Activated CD8-positive, alpha-beta T cell treated with anti-CD3 and anti-CD28 coated beads, Interleukin-2, amount 10 ng/mL, durations not matched to agents 7 days and 5 days (primary cell): ENCODE results near the gene C1QTNF8. TPM values are rescaled to one million over a fixed set of nuclear protein-coding genes. Genes with fewer than 3 reads are reported as not detected.

Experiments
- ATAC-seq: fragments of 150-1000 bp; cut with Tn5 transposase; one replicate; pipeline ENCODE4 v1.10.0; 2021; ENCODE audit warnings: moderate library complexity
- CTCF ChIA-PET: fragments of 350-600 bp; sonication (Branson Sonifier 250); formaldehyde crosslinking; loops from one replicate; lab custom pipeline; 2021; ENCODE audit warnings: antibody characterized with exemption; lab: Charles Lee
- POLR2A ChIA-PET: fragments of 350-600 bp; sonication (Branson Sonifier 250); formaldehyde crosslinking; loops from one replicate; lab custom pipeline; 2021; ENCODE audit warnings: antibody characterized with exemption; lab: Charles Lee
- DNase-seq: peaks from one replicate; pipeline ENCODE4 v3.0.0-alpha.2; 2020
- H3K27ac Mint-ChIP-seq: one replicate; pipeline ENCODE4 v1.8.0; 2021; ENCODE audit warnings: mild to moderate bottlenecking, mixed read lengths
- H3K27me3 Mint-ChIP-seq: one replicate; pipeline ENCODE4 v1.8.0; 2021; ENCODE audit warnings: low read depth, mixed read lengths
- H3K36me3 Mint-ChIP-seq: one replicate; pipeline ENCODE4 v1.8.0; 2021; ENCODE audit warnings: low read depth, mixed read lengths
- H3K4me1 Mint-ChIP-seq: one replicate; pipeline ENCODE4 v1.8.0; 2021; ENCODE audit warnings: low read depth, mixed read lengths
- H3K4me3 Mint-ChIP-seq: one replicate; pipeline ENCODE4 v1.8.0; 2021; ENCODE audit warnings: mild to moderate bottlenecking, mixed read lengths
- H3K9me3 Mint-ChIP-seq: one replicate; pipeline ENCODE4 v1.8.0; 2022; ENCODE audit warnings: mixed read lengths; ENCODE audit not compliant: insufficient read depth
- total RNA-seq, 2 experiments: library from RNA; stranded (reverse); gene quantifications; one replicate each; pipeline ENCODE4 v1.2.3, GENCODE V29; 2021

The C1QTNF8 gene
- total RNA-seq, 2 experiments from 2014 or later, result not detected

DNA sequence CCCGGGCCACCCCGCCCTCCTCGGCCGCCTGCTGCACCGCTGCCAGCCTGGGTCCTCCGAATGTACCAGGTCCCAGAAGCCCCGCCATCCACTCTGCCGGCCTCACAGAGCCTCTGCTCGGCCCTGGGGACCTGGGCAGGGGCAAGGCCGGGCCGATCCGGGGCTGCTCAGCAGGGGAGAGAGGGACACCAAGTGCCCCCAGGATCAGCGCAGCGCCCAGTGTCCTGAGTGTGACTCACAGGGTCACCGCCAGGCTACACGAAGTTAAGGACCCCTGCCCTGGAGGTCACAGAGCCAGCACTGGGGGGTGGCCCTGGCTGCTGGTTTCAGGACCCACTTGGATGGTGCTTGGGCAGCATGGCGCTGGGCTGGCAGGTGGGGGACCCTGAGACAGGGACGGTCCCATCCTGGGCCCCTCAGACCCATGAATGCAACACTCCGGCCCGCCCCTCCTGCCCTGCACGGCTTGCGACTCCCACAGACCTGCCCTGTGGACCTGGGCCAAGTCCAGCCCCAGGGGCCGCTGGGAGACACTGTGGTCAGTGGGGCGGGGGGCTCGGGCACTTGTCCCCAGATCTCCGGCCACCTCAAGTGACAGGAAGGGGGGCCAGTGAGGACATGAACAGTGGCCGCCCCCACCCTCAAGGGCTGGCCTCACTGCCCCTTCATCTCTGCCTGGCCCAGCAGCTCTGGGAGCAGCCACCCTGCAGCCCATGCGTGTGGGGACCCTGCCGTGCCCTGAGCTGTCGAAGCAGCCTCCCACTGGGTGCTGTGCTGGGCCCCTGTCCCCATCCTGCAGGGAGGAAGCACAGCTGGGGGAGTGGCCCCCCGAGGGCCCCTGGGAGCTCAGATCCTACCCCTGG is 46.7 kb downstream of the C1QTNF8 start:
- ChIA-PET POLR2A (no interaction called here), CTCF (no interaction called here)
- no peak for DNase-seq
- ATAC-seq, result no peak
- Mint-ChIP-seq H3K36me3 (no peaks in the 10 kb centered on the region), H3K27ac (no peak overlapping the region), H3K4me3 (no peak overlapping the region), H3K4me1 (no peaks in the 10 kb centered on the region), H3K9me3 (no peaks in the 10 kb centered on the region), H3K27me3 (no peaks in the 10 kb centered on the region)

DNA sequence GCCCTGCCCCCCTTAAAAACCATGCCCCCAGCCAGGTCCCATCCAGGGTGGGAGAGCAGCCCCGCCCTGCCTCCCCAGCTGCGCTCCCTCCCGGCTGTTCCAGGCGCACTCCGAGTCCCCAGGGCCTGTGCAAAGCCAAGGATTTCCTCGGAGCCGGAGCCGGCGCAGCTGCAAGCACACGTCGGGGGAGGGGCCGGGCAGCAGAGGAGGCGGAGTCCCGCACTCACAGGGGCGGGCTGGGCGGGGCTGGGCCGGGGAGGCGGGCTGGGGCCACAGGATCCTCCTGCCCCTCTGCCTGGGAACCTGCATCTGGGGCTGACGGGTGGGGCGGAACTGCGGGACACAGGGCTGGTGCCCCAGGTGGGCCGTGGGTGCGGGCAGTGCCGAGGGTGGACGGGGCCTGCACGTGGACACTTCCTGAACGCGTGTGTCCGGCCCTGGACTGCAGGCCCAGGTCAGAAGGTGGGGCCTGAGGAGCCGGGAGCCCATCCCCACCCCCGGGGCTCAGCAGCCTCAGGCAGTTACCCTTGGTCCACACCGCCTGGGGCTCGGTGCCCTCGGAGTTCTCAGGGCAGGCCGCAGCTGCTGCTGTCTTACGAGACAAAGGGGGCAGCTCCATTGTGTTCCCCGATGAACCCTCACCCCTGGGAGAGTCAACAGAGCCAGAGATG is 47.5 kb downstream of the C1QTNF8 start:
- ChIA-PET CTCF (no interaction called here), POLR2A (no interaction called here)
- Mint-ChIP-seq H3K9me3 (no peaks in the 10 kb centered on the region), H3K4me1 (no peaks in the 10 kb centered on the region), H3K4me3 (no peak overlapping the region), H3K27ac (no peak overlapping the region), H3K36me3 (no peaks in the 10 kb centered on the region), H3K27me3 (no peaks in the 10 kb centered on the region)
- DNase-seq (peak; percentile 24), ATAC-seq (peak; percentile 42)

DNA sequence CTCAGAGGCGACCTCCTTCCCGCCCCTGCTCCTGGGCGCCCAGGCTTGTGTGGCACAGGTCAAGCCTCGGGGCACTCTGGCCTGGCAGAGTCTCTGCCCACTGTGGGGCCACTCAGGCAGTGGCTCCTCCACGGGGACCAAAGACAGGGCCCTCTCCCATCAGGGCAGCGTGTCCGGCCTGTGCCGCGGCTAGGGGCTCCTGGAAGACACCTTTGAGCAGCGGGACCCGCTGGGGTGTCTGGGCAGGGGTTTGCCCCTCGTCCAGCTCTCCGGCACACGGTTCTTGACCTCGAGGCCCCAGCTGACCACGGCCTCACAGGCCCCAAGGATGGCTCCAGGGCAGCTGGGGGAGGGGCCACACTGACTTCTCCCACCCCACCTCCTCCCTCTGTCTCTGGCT is 48.2 kb downstream of the C1QTNF8 start:
- Mint-ChIP-seq H3K4me1 (no peaks in the 10 kb centered on the region), H3K27ac (no peak overlapping the region), H3K9me3 (no peaks in the 10 kb centered on the region), H3K4me3 (no peak overlapping the region), H3K27me3 (no peaks in the 10 kb centered on the region), H3K36me3 (no peaks in the 10 kb centered on the region)
- no peak for ATAC-seq
- no peak for DNase-seq
- POLR2A ChIA-PET, result no interaction called here
- CTCF ChIA-PET, result no interaction called here

DNA sequence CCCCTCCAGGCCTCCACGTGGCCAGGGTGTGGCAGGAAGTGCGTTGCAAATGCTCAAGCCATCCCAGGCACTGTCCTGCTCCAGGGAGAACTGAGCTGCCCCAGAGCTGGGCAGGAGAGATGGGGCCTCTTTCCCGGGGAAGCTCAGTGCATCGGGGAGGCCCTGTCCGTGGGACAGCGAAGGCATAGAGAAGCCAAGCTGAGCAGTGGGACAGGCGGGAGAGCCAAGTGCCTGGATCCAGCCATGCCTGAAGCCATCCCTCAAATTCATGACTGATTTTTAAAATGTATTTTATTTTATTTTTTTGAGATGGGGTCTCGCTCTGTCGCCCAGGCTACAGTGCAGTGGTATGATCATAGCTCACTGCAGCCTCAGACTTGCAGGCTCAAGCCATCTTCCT is 48.9 kb downstream of the C1QTNF8 start:
- CTCF ChIA-PET, result no interaction called here
- H3K4me3 Mint-ChIP-seq, result no peak overlapping the region
- POLR2A ChIA-PET, result no interaction called here
- ATAC-seq (no peak), DNase-seq (no peak)
- no peak overlapping the region for H3K27ac Mint-ChIP-seq
- no peaks in the 10 kb centered on the region for H3K4me1 Mint-ChIP-seq
- H3K9me3 Mint-ChIP-seq, result no peaks in the 10 kb centered on the region
- no peaks in the 10 kb centered on the region for H3K36me3 Mint-ChIP-seq
- H3K27me3 Mint-ChIP-seq, result no peaks in the 10 kb centered on the region

DNA sequence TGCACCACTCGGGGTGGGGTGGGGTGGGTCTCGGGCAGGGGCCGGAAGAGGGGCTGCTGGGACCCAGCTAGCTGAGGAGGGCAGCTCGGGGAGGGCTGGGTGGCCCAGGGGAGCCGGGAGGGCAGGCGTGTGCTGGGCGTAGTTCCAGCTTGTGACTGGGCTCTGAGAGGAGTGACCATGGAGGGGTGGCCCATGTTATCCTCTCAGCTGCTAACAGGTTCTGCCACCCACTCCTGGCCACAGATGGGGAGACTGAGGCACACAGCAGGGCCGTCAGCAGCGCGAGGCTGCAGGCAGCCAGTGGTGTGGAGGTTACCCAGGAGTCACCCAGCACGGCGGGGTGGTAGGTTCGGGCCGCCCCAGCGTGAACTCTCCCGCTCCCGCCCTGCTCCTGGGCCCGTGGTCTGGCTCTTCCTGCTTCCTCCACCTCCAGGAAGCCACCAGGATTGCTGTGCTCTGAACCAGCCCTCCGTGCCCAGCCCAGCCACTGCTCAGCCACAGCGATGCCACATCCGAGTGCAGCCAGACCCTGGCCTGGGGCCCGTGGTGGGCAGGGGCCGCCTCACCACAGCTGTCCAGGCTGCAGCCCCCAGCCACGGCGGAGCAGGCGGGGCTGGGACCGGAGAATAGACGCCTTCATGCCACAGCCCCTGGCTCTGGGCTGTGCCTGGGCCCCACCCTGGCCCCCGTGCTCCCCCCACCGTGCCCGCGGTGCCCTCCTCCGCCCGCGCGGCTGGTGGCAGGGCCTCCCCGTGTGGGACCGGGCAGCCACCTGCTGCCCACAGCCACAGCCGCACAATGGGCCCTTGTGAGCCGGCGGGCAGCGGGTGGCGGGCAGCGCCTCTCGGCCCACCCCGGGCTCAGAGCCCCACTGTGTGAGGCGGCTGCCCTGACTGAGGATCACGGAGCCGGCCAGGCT is 49.8 kb downstream of the C1QTNF8 start:
- no peak for DNase-seq
- H3K27ac Mint-ChIP-seq, result no peak overlapping the region
- POLR2A ChIA-PET, result no interaction called here
- no peaks in the 10 kb centered on the region for H3K9me3 Mint-ChIP-seq
- no peak overlapping the region for H3K4me3 Mint-ChIP-seq
- ATAC-seq, result no peak
- no peaks in the 10 kb centered on the region for H3K27me3 Mint-ChIP-seq
- H3K4me1 Mint-ChIP-seq, result no peaks in the 10 kb centered on the region
- CTCF ChIA-PET, result no interaction called here
- no peaks in the 10 kb centered on the region for H3K36me3 Mint-ChIP-seq

DNA sequence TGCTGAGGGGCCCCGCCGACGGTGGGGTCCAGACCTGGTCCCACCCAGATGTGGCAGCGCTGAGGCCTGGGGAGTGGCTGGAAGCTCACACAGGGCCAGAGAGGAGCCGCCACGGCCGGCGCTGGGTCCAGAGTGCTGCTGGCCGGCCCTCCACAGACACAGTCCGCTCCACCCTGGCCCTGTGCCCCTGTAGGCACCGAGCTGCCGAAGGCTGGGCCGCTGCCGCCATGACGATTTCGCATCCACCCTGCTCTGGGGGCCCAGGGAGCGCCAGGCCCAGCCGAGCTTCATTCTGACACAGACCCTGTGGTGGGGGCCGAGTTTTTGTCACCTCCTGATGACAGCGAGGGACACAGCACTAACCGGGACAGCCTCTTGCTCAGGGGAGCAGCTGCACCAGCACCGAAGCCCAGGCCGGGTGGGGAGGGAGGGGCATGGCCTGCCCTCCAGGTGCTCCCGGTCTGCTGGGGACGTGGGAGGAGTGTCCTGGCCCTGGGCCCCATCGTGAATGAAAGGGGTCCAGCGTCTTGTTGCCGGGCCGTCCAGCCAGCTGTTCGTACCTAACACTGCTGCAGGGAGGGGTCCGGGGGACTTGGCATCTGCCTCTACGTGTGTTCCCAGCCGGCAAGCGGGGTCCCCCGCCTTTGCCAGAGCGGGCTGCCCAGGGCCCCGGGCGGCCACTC is 50.6 kb downstream of the C1QTNF8 start:
- ATAC-seq, result no peak

DNA sequence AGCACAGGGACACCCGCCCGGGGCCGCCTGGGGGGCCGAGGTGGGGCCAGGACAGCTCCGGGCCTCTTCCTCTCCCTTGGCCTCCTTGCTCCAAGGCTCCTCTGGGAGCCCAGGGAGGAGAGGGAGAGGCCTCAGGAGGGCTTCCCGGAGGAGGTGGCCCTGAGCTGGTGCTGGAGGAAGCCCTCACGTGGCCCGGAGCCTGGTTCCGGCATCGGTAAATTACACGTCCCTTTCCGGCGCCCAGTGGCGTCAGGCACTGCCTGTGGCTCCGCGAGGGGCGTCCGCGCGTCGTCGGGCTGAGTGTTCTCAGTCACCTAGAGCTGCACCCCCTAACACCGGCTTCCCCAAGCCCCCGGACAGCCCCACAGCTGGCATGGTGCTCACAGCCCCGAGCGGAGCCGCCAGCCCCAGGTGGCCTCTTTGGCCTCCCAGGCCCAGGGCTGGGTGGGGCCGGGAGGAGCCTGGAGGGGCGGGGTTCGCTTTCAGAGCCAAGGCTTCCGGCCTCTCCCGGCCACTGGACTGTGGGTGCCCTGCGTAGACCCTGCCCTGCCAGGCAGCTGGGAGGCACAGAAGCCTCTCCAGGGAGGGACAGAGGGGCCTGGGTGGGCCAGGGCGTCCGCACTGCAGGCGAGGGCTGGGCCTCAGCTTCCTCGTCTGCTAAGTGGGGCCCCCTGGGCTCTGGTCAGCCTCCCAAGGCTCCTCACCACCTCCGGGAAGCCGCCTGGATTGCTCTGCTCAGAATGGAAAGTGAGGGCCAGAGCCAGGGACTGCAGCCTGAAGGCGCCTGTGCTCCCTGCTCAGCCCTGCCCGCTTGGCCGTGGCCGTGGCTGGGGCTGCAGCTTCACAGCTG is 51.4 kb downstream of the C1QTNF8 start:
- Mint-ChIP-seq H3K27ac (no peak overlapping the region), H3K4me1 (no peaks in the 10 kb centered on the region), H3K4me3 (no peak overlapping the region), H3K9me3 (no peaks in the 10 kb centered on the region), H3K36me3 (no peaks in the 10 kb centered on the region), H3K27me3 (no peaks in the 10 kb centered on the region)
- POLR2A ChIA-PET, result no interaction called here
- DNase-seq (no peak), ATAC-seq (no peak)
- CTCF ChIA-PET, result no interaction called here

More for the DNA sequence above, 50.6 kb downstream of the C1QTNF8 start:
- CTCF ChIA-PET, result no interaction called here
- H3K9me3 Mint-ChIP-seq, result no peaks in the 10 kb centered on the region
- H3K4me3 Mint-ChIP-seq, result no peak overlapping the region
- H3K27ac Mint-ChIP-seq, result no peak overlapping the region
- H3K4me1 Mint-ChIP-seq, result no peaks in the 10 kb centered on the region
- POLR2A ChIA-PET, result no interaction called here
- DNase-seq, result no peak
- H3K36me3 Mint-ChIP-seq, result no peaks in the 10 kb centered on the region
- no peaks in the 10 kb centered on the region for H3K27me3 Mint-ChIP-seq

DNA sequence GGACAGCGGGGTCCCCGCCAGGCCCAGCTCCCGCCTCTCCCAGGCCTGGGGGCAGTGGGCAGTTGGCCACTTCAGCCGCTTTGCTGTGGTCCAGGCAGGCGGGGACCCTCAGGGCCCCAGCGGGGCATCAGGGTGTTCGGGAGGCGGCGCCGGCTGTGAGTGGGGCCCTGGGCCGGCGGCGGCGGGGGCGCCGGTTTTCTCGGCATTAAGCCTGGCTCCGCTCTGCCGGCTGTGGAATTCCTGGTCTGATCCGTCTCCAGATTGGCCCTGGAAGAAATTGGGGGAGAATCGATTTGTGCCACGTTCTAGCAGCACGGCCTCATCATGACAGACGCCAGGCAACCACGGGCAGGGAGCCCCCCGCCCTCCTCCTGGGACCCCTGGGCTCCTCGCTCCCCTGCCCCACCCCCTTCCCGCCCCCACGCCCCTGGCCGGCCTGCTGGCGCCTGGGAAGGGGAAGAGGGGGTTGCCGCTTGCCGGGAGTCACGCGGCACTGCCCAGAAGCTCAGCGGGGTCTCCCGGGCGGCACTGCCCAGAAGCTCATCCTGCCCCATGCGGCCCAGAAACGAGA is 52.1 kb downstream of the C1QTNF8 start:
- Mint-ChIP-seq H3K27me3 (no peaks in the 10 kb centered on the region), H3K4me3 (no peak overlapping the region), H3K27ac (no peak overlapping the region), H3K4me1 (no peaks in the 10 kb centered on the region), H3K9me3 (no peaks in the 10 kb centered on the region), H3K36me3 (no peaks in the 10 kb centered on the region)
- DNase-seq, result no peak
- no peak for ATAC-seq
- CTCF ChIA-PET, result no interaction called here
- POLR2A ChIA-PET, result no interaction called here

DNA sequence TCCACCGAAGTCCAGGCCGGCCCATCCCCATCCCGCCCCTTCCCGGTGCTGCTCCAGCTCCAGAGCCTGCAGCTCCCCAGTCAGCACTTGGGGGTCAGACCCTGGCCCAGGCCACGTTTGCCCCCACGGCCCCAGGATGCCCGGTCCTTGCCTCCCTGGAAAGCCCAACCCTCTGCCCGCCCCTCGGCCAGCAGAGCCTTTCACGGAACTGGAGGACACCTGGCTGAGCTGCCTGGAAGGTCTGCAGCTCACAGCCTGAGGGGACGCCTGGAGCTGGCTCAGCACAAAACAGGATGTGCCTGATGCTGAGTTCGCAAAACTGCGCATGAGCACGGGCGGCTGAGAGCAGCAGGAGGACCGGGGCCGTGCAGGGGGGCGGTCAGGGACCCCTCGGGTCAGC is 53.2 kb downstream of the C1QTNF8 start:
- ChIA-PET POLR2A (no interaction called here), CTCF (no interaction called here)
- DNase-seq (no peak), ATAC-seq (no peak)
- Mint-ChIP-seq H3K36me3 (no peaks in the 10 kb centered on the region), H3K27me3 (no peaks in the 10 kb centered on the region), H3K4me3 (no peak overlapping the region), H3K27ac (no peak overlapping the region), H3K4me1 (no peaks in the 10 kb centered on the region), H3K9me3 (no peaks in the 10 kb centered on the region)

DNA sequence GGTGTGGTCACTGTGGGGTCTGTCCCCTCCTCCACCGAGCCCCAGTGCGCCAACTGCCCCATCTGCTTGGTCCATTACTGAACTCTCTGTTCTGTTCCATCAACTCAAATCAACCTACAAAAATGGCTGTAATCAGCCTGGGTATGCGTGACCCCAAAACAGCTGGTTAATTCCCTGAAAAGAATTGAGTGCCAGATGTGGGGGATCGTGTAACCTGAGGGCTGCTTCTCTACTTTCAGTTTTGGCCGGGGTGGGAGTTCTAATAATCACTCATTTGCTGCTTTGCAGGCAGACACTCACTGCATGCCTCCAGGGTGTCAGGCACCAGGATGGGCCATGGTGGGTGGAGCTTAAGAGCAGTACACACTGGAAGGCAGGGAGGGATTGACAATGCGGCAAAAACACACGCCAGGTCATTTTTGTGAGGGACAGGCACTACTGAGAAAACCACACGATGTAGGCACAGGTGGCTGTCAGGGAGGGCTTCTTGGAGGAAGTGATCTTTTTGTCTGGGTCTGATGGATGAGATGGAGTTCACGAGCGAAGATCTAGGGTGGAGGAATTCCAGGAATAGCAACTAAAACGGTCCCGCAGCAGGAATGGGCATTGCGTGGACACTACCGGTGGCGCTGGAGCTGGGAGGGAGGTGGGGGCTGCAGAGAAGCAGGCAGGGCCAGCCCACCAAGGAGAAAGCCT is 53.8 kb downstream of the C1QTNF8 start:
- Mint-ChIP-seq H3K4me3 (no peak overlapping the region), H3K36me3 (no peaks in the 10 kb centered on the region), H3K27me3 (no peaks in the 10 kb centered on the region), H3K9me3 (no peaks in the 10 kb centered on the region), H3K27ac (no peak overlapping the region), H3K4me1 (no peaks in the 10 kb centered on the region)
- CTCF ChIA-PET, result no interaction called here
- POLR2A ChIA-PET, result no interaction called here
- DNase-seq (no peak), ATAC-seq (no peak)
